Right ventricle myocardium superior (tissue), 1 donor: ENCODE data around the gene PPP1R1B. TPM values are rescaled to one million over a fixed set of nuclear protein-coding genes. Genes with fewer than 3 reads are reported as not detected.

Experiments used
- ATAC-seq: fragments of 200-7000 bp; cut with Tn5 transposase; one replicate; pipeline ENCODE4 v1.9.1; 2020; ENCODE audit warnings: mild to moderate bottlenecking; ENCODE audit not compliant: poor library complexity
- DNase-seq: peaks from one replicate; pipeline ENCODE4 v3.0.0-alpha.2; 2020
- intact Hi-C: fragments of 100-400 bp; cut with DNase I; formaldehyde crosslinking; loops from one replicate; pipeline ENCODE4 v1.11.2; 2022
- total RNA-seq: library from RNA; stranded (reverse); fragmentation: NEBNext Ultra II Directional; extraction: Animal tissue kit (Norgen Biotek cat#: 25700); gene quantifications from one replicate; pipeline ENCODE4 v1.2.1, GENCODE V29; 2021
- donor health status: DM: no; HTN: yes; CAD: no; lungs with severe emphysema.

PPP1R1B gene
- total RNA-seq, 1 donor from 2014 or later: 0.35 TPM

GRCh38 chr17:39627047-39627711 lies 427 bp downstream of the PPP1R1B start:
- intact Hi-C loops: no loop called here
- DNase-seq: no peak

DNA sequence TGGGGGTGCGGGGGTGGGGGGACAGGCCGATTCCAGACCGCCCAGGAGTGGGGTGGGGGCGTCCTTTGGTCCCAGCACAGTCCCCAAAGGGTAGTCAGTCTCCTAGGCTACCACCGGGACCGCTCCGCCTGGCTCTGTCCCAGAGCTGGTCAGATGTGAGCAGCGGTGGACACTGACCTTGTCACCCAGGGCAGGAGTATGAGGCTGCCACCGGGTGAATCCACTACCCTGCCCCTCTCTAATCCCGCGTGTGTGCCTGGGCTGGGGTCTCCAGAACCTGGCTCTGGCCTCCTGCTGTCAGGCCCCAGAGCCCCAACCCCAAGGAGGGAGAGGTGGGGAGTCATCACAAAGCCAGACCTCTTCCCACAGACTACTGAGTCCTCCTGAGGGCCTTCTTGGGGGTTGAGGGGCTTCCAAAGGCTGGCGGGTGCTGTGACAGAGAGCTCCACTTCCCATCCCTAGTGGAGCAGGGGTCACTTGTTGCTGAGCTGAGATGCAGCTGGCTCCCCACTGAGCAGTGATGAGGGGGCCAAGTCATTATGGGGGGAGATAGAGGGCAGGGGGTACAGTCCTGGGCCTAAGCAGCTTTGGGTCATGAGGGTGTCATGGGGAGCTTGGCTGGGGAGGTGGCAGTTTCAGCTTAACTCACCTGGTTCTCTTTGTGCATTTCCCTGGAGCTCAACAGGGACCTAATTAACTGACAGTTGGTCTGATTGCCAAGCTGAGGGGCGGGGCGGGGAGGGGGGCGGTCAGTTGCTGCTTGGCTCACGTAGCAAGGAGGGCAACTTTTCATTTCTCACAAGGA lies 1.2 kb downstream of the PPP1R1B start:
- DNase-seq (no peak), ATAC-seq (no peak)
- intact Hi-C loops: no loop called here

More at GRCh38 chr17:39627047-39627711, 427 bp downstream of the PPP1R1B start:
- no peak for ATAC-seq

- DNase-seq: no peak
- ATAC-seq: peak; percentile 5
- intact Hi-C loops: no loop called here
Observed at GRCh38 chr17:39628655-39629493, 2.1 kb downstream of the PPP1R1B start.

GRCh38 chr17:39629494-39629880 lies 2.7 kb downstream of the PPP1R1B start:
- ATAC-seq: no peak
- intact Hi-C loops: no loop called here

DNA sequence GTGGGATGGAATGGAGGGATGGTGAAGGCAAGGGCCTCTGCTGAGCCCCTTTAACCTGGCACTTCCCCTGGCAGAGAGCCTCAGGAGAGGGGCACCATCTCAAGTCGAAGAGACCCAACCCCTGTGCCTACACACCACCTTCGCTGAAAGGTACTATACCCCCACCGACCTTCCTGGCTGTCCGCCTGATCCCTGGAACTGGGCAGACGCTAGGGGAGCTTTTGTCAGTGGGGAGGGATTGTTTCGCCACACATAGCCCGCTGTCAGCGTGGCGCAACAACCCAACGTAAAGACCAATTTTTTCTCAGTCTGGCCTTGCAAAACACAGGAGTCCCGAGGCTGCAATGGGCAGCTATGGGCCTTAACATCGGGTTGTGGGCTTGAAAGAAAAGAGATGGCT lies 3.1 kb downstream of the PPP1R1B start:
- DNase-seq (no peak), ATAC-seq (no peak)
- intact Hi-C loops: no loop called here

More at GRCh38 chr17:39629494-39629880, 2.7 kb downstream of the PPP1R1B start:
- no peak for DNase-seq

DNA sequence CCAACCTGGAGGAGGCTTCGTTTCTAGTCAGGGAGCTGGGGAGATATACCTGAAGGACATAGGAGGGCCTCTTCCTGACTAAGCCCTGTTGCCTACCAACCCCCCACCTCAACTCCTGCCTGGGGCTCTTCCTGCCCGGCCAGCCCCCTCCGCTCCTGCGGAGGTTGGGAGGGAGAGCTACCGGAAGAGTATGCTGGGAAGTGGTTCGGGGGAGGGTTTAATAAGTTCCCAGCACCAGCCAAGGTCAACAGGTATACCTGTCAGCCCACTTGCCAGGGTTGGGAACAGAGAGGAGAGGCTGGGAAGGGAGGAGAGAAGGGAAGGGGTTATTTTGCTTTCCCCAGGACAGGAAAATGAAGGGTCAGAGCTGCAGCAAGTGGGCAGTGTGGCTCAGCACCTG lies 4.7 kb downstream of the PPP1R1B start:
- DNase-seq: no peak
- intact Hi-C loops: no loop called here
- no peak for ATAC-seq

GRCh38 chr17:39632153-39632941 lies 5.6 kb downstream of the PPP1R1B start:
- DNase-seq (no peak), ATAC-seq (no peak)
- intact Hi-C loops: no loop called here

DNA sequence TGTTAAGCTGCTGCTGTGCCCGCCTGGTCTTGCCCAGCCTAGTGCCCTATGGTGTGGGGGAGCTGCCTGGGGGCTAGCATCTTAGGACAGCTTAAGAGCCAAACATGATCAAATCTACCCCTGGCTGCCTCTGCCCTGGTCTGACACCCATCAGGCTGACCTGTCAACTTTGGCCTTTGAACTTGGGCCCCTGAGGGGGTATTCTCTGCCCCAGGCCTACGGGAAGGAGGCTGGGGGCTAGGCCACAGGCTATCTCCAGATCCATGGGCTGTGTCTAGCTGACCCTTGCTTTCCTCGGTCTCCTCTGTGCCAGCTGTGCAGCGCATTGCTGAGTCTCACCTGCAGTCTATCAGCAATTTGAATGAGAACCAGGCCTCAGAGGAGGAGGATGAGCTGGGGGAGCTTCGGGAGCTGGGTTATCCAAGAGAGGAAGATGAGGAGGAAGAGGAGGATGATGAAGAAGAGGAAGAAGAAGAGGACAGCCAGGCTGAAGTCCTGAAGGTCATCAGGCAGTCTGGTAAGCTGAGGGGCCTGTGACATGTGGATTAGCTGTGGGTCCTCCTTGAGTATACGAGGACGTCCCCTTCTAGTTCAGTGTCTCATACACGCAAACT lies 6.9 kb downstream of the PPP1R1B start:
- ATAC-seq: no peak
- no peak for DNase-seq
- intact Hi-C loops: no loop called here

DNA sequence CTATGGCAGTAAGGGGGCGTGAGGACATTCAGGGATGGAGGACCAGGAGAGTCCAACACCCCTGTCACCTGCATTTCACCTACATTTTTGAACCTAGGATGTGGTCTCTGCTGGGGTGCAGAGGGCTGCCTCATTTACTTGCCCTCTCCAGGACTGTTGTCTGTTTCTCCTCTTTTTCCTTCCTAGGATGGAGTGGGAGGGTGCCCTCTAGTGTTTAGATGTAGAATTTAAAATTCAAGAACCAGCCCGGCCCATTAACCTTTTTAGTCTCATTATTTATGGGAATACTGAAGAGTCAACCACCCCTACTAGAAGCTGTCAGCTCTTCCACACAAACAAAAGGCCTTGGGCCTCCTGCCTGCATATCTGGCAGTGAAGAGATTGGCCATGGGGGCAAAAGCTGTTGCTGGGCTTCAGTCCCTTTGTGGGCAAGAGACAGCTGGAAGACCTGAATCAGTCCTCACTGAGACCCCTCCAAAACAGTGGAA lies 7.7 kb downstream of the PPP1R1B start:
- no peak for ATAC-seq
- DNase-seq: no peak
- intact Hi-C loops: no loop called here

GRCh38 chr17:39635614-39636176 lies 8.9 kb downstream of the PPP1R1B start:
- ATAC-seq: no peak
- intact Hi-C loops: loop anchor here (5.0 kb wide), 1 partner anchor 37 kb away; no protein-coding TSS in a partner anchor
- no peak for DNase-seq

DNA sequence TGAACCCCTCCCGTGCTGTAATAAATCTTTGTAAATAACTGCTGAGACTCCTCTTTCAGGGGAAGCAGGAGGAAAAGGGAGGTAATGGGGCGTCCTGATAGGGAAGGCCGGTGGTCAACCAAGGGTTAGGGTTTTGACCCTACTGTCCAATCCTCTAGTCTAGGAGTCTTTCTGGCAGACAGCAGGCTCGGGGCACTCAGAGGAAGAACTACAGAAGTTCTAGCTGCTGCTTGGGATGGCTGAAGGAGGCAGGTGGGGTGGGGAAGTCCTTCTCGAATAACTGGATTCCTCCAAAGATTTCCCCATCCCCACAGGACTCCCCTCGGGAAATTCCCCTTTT lies 9.8 kb downstream of the PPP1R1B start:
- ATAC-seq (peak; percentile 13), DNase-seq (no peak)
- intact Hi-C loops: loop anchor here (5.0 kb wide), 1 partner anchor 36 kb away; no protein-coding TSS in a partner anchor

DNA sequence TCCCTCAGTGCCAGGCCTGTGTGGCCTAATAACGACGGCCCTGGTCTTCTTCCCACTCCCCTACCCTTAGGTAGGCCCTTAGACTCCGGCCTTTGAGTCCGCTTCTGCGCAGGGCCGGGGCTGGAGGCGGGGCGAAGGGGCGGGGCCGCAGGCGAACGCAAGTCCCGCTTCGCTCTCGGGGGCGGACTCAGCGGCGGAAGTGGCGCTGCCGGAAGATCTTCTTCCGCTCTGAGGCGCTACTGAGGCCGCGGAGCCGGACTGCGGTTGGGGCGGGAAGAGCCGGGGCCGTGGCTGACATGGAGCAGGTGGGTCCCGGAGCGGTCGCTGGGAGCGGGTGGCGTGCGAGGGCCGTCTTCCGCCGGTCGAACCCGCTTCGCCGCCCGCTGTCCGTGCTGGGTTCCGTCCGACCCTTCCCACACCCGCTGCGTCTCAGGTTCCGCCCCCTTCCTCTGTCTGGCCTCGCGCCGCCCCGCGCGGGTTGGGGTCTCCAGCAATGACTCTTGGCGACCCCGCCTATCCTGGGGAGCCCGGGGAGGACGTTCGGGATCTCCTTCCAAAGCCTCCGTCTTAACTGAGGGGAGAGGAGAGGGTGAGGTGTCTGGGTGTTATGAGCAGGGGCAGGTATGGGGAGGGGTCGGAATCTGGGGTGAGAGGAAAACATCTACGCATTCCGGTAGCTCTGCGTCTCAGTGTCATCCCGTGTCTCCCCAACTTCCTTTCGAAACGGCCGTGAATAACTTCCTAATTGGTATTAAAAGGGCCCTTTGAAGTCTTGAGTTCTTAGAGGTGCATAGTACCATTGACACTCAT lies 10.4 kb downstream of the PPP1R1B start, which contains the start of gene STARD3:
Gene STARD3 (plus strand): TSS at position 218 of the 810 bp plus-strand sequence. CDS start 16,388 bp downstream, outside the sequence.
- intact Hi-C loops: loop anchor here (5.0 kb wide), 1 partner anchor 35 kb away; no protein-coding TSS in a partner anchor
- ATAC-seq: peak; percentile 97
- peak; percentile 96 for DNase-seq

DNA sequence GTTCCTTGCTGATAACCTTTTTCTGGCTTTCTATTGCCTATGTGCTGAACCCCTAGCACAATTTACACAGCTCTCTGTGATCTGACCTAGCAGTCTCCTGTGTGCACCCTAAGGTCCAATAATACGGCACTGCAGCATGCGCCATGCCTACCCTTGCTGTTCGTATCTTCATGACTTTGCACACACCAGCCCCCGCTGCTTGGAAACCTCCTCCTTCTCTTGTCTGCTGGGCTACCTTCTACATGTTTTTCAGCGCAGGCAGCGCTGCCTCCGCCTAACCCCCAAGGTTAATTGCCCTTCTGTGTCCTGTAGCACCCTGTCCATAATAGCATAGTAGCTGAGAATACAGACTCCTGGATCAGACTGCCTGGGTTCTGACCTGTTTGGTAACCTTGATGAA lies 11.6 kb downstream of the PPP1R1B start:
- ATAC-seq: no peak
- DNase-seq: no peak
- intact Hi-C loops: loop anchor here (5.0 kb wide), 1 partner anchor 34 kb away; no protein-coding TSS in a partner anchor

GRCh38 chr17:39639043-39639442 lies 12.3 kb downstream of the PPP1R1B start:
- intact Hi-C loops: loop anchor here (5.0 kb wide), 1 partner anchor 33 kb away; no protein-coding TSS in a partner anchor
- DNase-seq (no peak), ATAC-seq (no peak)

DNA sequence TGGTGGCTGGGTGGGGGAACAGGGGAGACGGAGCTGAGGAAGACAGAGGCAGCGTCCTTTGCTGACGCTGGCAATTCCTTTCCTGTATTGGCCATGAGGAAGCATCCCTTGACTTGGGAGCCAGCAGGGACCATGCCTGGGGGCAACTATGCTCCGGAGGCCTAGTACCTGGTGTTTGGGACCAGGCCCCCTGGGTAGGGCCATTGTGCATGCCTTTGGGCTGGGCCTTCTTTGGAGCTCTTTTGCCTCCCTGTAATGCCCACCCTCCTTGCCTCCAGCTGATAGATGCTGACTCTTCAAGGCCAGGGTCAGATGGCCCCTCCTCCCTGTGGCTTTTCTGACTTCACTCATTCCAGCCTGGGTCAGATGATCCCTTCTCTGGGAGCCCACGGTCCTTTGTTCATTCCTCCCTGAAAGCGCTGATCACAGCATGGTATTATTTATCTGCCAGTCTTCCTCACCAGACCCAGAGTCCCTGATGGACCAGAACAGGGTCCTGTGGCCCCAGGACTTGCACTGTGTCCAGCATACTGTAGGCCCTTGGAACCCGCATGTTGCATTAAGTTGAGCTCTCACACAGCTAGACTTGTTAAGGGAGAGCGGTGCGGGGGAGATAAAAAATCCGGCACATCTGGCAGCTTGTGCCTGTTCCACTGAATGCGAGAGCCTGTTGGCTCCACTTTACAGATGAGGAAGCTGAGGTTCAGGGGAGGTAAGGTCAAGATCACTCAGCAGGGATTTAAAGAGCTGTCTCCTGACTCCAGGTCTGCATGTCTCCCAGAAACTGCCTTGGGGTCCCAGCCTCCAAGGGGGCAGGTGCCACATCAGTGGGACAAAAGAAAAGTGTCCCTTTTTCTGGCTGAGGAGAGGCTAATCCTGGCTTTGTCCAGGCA lies 13.1 kb downstream of the PPP1R1B start:
- ATAC-seq: no peak
- no peak for DNase-seq
- intact Hi-C loops: loop anchor here (5.0 kb wide), 1 partner anchor 32 kb away; no protein-coding TSS in a partner anchor
